WTC11 (cell line): Measurements from ENCODE around the gene NR0B2. TPM values are rescaled to one million over a fixed set of nuclear protein-coding genes. Genes with fewer than 3 reads are reported as not detected.

Source experiments
- ATAC-seq: fragments of 200-7000 bp; cut with Tn5 transposase; 2 replicates; pipeline ENCODE4 v1.10.0; 2021; ENCODE audit warnings: mild to moderate bottlenecking, moderate library complexity
- CTCF ChIA-PET: fragments of 300-600 bp; sonication (Branson Sonifier 250); formaldehyde crosslinking; loops from one replicate; lab custom pipeline; 2021; ENCODE audit warnings: antibody characterized with exemption; lab: Charles Lee
- POLR2A ChIA-PET: fragments of 350-600 bp; sonication (Branson Sonifier 250); formaldehyde crosslinking; loops from one replicate; lab custom pipeline; 2021; ENCODE audit warnings: antibody characterized with exemption; lab: Charles Lee
- DNase-seq: peaks from one replicate; pipeline ENCODE4 v3.0.0; 2021; ENCODE audit warnings: low spot score
- H3K27ac Mint-ChIP-seq: 2 replicates; pipeline ENCODE4 v1.8.0; 2021; ENCODE audit warnings: mixed read lengths
- H3K27me3 Mint-ChIP-seq: 2 replicates; pipeline ENCODE4 v1.8.0; 2021; ENCODE audit warnings: low read depth, mild to moderate bottlenecking, moderate library complexity, mixed read lengths
- H3K36me3 Mint-ChIP-seq: 2 replicates; pipeline ENCODE4 v1.8.0; 2021; ENCODE audit warnings: mixed read lengths
- H3K4me1 Mint-ChIP-seq: 2 replicates; pipeline ENCODE4 v1.8.0; 2022; ENCODE audit warnings: mixed read lengths
- H3K4me3 Mint-ChIP-seq: 2 replicates; pipeline ENCODE4 v1.8.0; 2021; ENCODE audit warnings: mild to moderate bottlenecking, moderate library complexity, mixed read lengths
- H3K9me3 Mint-ChIP-seq: 2 replicates; pipeline ENCODE4 v1.8.0; 2021; ENCODE audit warnings: mixed read lengths
- CBFB ChIP-seq: sonication (generic); formaldehyde crosslinking; IDR thresholded peaks from 2 replicates; pipeline ENCODE4 v1.8.1; 2022; ENCODE audit warnings: mild to moderate bottlenecking, low read depth, missing genetic modification reagents
- EMX1 ChIP-seq: fragments of 250-450 bp; sonication (Bioruptor Pico); IDR thresholded peaks from 2 replicates; pipeline ENCODE4 v1.8.0; 2021; ENCODE audit warnings: mild to moderate bottlenecking
- HMGA2 ChIP-seq: fragments of 250-450 bp; sonication (Bioruptor Pico); IDR thresholded peaks from 2 replicates; pipeline ENCODE4 v1.4.0; 2021; ENCODE audit warnings: mild to moderate bottlenecking, moderate library complexity
- MXD4 ChIP-seq: fragments of 250-450 bp; sonication (Bioruptor Pico); IDR thresholded peaks from 2 replicates; pipeline ENCODE4 v1.8.0; 2021; ENCODE audit warnings: mild to moderate bottlenecking, moderate library complexity, borderline replicate concordance
- MYBL2 ChIP-seq: sonication (generic); formaldehyde crosslinking; IDR thresholded peaks from 2 replicates; pipeline ENCODE4 v1.8.1; 2023; ENCODE audit warnings: mild to moderate bottlenecking, moderate library complexity, missing genetic modification reagents
- NFYB ChIP-seq: sonication (generic); formaldehyde crosslinking; conservative IDR thresholded peaks from 2 replicates; pipeline ENCODE4 v1.8.0; 2022; ENCODE audit warnings: low read depth, missing genetic modification reagents
- RELA ChIP-seq: sonication (generic); formaldehyde crosslinking; IDR thresholded peaks from 2 replicates; pipeline ENCODE4 v1.8.1; 2022; ENCODE audit warnings: missing genetic modification reagents, mild to moderate bottlenecking, borderline replicate concordance
- SMAD3 ChIP-seq: sonication (generic); formaldehyde crosslinking; IDR thresholded peaks from 2 replicates; pipeline ENCODE4 v1.8.0; 2022; ENCODE audit warnings: missing genetic modification reagents, mild to moderate bottlenecking, borderline replicate concordance
- TP53 ChIP-seq: sonication (generic); formaldehyde crosslinking; IDR thresholded peaks from 2 replicates; pipeline ENCODE4 v1.8.1; 2023; ENCODE audit warnings: mild to moderate bottlenecking, missing genetic modification reagents
- ZBTB21 ChIP-seq: sonication (generic); formaldehyde crosslinking; IDR thresholded peaks from 2 replicates; pipeline ENCODE4 v1.8.1; 2023; ENCODE audit warnings: mild to moderate bottlenecking, missing genetic modification reagents, borderline replicate concordance
- ZNF232 ChIP-seq: sonication (generic); formaldehyde crosslinking; IDR thresholded peaks from 2 replicates; pipeline ENCODE4 v1.8.0; 2022; ENCODE audit warnings: mild to moderate bottlenecking, missing genetic modification reagents
- ZNF263 ChIP-seq: sonication (generic); formaldehyde crosslinking; IDR thresholded peaks from 2 replicates; pipeline ENCODE4 v1.8.1; 2022; ENCODE audit warnings: low read depth, mild to moderate bottlenecking, moderate library complexity, missing genetic modification reagents
- total RNA-seq: library from RNA; stranded (reverse); gene quantifications from 3 replicates; pipeline ENCODE4 v1.2.3, GENCODE V29; 2021
- TF ChIP-seq, protein P1 (sequence below): sonication (generic); formaldehyde crosslinking; conservative IDR thresholded peaks from 2 replicates; pipeline ENCODE4 v1.8.1; 2022; ENCODE audit warnings: mild to moderate bottlenecking, missing genetic modification reagents
- TF ChIP-seq, protein P2 (sequence below): sonication (generic); formaldehyde crosslinking; IDR thresholded peaks from 2 replicates; pipeline ENCODE4 v1.8.0; 2023; ENCODE audit warnings: missing genetic modification reagents
- TF ChIP-seq, protein P3 (sequence below): fragments of 250-450 bp; sonication (Bioruptor Pico); IDR thresholded peaks from 2 replicates; pipeline ENCODE4 v1.9.0; 2021; ENCODE audit warnings: moderate library complexity, mild to moderate bottlenecking, inconsistent platforms, borderline replicate concordance
- TF ChIP-seq, protein P4 (sequence below): sonication (generic); formaldehyde crosslinking; IDR thresholded peaks from 2 replicates; pipeline ENCODE4 v1.8.1; 2022; ENCODE audit warnings: mild to moderate bottlenecking, missing genetic modification reagents, moderate library complexity, borderline replicate concordance
- TF ChIP-seq, protein P5 (sequence below): sonication (generic); formaldehyde crosslinking; IDR thresholded peaks from 2 replicates; pipeline ENCODE4 v1.8.1; 2022; ENCODE audit warnings: missing genetic modification reagents, borderline replicate concordance
- TF ChIP-seq, protein P6 (sequence below): fragments of 250-450 bp; sonication (Bioruptor Pico); IDR thresholded peaks from 2 replicates; pipeline ENCODE4 v1.9.0; 2021; ENCODE audit warnings: mild to moderate bottlenecking, borderline replicate concordance
- TF ChIP-seq, protein P7 (sequence below): sonication (generic); formaldehyde crosslinking; IDR thresholded peaks from 2 replicates; pipeline ENCODE4 v1.8.0; 2022; ENCODE audit warnings: mild to moderate bottlenecking, missing genetic modification reagents
- TF ChIP-seq, protein P8 (sequence below): fragments of 250-450 bp; sonication (Bioruptor Pico); IDR thresholded peaks from 2 replicates; pipeline ENCODE4 v2.1.2; 2022; ENCODE audit warnings: mild to moderate bottlenecking, moderate library complexity
- TF ChIP-seq, protein P9 (sequence below): sonication (generic); formaldehyde crosslinking; IDR thresholded peaks from 2 replicates; pipeline ENCODE4 v1.8.0; 2022; ENCODE audit warnings: mild to moderate bottlenecking, missing genetic modification reagents

NR0B2 gene
- total RNA-seq, 1 experiment from 2014 or later = not detected

DNA sequence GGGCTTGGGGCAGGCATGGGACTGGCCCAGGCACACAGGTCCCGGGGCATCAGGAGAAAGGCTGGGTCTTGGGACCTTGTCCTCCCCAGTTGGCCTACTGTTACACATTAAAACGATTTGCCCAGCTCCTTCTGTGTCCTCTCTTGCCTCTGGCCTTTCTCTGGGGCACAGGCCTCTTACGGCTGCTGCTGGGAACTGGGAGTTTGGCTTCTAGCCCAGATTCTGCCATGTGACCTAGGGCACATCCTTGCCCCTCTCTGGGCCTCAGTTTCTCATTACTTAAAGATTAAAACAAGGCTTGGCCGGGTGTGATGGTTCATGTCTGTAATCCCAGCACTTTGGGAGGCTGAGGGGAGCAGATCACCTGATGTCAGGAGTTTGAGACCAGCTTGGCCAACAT, 32.5 kb upstream of the NR0B2 start:
- Mint-ChIP-seq H3K27me3 (no peaks in the 10 kb centered on the region), H3K9me3 (no peaks in the 10 kb centered on the region), H3K27ac (no peak overlapping the region), H3K4me1 (no peaks in the 10 kb centered on the region), H3K36me3 (peaks cover 45% of the 10 kb centered on the region), H3K4me3 (no peak overlapping the region)
- ATAC-seq = no peak
- DNase-seq = no peak
- ChIA-PET POLR2A (interaction anchor here (0.6 kb wide), 1 partner anchor 11 kb away, joined by 4 read pairs; no protein-coding TSS in a partner anchor), CTCF (no interaction called here)
- TF ChIP-seq, protein P1, sequence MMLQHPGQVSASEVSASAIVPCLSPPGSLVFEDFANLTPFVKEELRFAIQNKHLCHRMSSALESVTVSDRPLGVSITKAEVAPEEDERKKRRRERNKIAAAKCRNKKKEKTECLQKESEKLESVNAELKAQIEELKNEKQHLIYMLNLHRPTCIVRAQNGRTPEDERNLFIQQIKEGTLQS = no peak
- TF ChIP-seq, protein P2, sequence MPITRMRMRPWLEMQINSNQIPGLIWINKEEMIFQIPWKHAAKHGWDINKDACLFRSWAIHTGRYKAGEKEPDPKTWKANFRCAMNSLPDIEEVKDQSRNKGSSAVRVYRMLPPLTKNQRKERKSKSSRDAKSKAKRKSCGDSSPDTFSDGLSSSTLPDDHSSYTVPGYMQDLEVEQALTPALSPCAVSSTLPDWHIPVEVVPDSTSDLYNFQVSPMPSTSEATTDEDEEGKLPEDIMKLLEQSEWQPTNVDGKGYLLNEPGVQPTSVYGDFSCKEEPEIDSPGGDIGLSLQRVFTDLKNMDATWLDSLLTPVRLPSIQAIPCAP (CRISPR knock-in tag) = no peak
- TF ChIP-seq EMX1 (CRISPR knock-in tag) (no peak), NFYB (CRISPR knock-in tag) (no peak), SMAD3 (CRISPR knock-in tag) (no peak), CBFB (no peak), RELA (no peak), MYBL2 (CRISPR knock-in tag) (no peak), ZNF232 (CRISPR knock-in tag) (no peak), HMGA2 (CRISPR knock-in tag) (no peak), ZNF263 (CRISPR knock-in tag) (no peak), MXD4 (CRISPR knock-in tag) (no peak)
- TF ChIP-seq, protein P3, sequence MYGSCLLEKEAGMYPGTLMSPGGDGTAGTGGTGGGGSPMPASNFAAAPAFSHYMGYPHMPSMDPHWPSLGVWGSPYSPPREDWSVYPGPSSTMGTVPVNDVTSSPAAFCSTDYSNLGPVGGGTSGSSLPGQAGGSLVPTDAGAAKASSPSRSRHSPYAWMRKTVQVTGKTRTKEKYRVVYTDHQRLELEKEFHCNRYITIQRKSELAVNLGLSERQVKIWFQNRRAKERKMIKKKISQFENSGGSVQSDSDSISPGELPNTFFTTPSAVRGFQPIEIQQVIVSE (CRISPR knock-in tag) = no peak
- TF ChIP-seq, protein P4, sequence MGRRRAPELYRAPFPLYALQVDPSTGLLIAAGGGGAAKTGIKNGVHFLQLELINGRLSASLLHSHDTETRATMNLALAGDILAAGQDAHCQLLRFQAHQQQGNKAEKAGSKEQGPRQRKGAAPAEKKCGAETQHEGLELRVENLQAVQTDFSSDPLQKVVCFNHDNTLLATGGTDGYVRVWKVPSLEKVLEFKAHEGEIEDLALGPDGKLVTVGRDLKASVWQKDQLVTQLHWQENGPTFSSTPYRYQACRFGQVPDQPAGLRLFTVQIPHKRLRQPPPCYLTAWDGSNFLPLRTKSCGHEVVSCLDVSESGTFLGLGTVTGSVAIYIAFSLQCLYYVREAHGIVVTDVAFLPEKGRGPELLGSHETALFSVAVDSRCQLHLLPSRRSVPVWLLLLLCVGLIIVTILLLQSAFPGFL (CRISPR knock-in tag) = no peak
- TF ChIP-seq, protein P5, sequence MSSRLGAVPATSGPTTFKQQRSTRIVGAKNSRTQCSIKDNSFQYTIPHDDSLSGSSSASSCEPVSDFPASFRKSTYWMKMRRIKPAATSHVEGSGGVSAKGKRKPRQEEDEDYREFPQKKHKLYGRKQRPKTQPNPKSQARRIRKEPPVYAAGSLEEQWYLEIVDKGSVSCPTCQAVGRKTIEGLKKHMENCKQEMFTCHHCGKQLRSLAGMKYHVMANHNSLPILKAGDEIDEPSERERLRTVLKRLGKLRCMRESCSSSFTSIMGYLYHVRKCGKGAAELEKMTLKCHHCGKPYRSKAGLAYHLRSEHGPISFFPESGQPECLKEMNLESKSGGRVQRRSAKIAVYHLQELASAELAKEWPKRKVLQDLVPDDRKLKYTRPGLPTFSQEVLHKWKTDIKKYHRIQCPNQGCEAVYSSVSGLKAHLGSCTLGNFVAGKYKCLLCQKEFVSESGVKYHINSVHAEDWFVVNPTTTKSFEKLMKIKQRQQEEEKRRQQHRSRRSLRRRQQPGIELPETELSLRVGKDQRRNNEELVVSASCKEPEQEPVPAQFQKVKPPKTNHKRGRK (CRISPR knock-in tag) = no peak

DNA sequence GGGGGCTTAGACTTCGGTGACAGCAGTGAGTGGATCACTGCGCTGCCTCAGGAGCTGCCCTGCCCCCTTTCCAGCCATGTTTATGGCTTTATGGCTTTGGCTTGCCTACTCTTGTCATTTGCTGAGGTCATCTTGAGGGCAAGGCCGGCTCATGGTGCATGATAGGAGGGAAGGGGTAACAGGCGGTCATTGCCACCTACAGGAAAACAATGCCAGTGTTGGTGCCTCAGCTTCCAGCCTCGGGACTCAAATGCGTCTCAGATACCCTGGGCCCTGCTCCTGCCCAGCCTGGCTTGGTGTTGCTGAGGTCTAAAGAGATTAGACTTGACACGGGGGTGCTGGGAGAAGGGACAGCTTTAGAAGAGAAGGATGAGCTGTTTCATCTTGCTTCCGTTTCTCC, 32.0 kb upstream of the NR0B2 start:
- POLR2A ChIA-PET = no interaction called here
- TF ChIP-seq, protein P6, sequence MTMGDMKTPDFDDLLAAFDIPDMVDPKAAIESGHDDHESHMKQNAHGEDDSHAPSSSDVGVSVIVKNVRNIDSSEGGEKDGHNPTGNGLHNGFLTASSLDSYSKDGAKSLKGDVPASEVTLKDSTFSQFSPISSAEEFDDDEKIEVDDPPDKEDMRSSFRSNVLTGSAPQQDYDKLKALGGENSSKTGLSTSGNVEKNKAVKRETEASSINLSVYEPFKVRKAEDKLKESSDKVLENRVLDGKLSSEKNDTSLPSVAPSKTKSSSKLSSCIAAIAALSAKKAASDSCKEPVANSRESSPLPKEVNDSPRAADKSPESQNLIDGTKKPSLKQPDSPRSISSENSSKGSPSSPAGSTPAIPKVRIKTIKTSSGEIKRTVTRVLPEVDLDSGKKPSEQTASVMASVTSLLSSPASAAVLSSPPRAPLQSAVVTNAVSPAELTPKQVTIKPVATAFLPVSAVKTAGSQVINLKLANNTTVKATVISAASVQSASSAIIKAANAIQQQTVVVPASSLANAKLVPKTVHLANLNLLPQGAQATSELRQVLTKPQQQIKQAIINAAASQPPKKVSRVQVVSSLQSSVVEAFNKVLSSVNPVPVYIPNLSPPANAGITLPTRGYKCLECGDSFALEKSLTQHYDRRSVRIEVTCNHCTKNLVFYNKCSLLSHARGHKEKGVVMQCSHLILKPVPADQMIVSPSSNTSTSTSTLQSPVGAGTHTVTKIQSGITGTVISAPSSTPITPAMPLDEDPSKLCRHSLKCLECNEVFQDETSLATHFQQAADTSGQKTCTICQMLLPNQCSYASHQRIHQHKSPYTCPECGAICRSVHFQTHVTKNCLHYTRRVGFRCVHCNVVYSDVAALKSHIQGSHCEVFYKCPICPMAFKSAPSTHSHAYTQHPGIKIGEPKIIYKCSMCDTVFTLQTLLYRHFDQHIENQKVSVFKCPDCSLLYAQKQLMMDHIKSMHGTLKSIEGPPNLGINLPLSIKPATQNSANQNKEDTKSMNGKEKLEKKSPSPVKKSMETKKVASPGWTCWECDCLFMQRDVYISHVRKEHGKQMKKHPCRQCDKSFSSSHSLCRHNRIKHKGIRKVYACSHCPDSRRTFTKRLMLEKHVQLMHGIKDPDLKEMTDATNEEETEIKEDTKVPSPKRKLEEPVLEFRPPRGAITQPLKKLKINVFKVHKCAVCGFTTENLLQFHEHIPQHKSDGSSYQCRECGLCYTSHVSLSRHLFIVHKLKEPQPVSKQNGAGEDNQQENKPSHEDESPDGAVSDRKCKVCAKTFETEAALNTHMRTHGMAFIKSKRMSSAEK (CRISPR knock-in tag) = no peak
- TF ChIP-seq, protein P7, sequence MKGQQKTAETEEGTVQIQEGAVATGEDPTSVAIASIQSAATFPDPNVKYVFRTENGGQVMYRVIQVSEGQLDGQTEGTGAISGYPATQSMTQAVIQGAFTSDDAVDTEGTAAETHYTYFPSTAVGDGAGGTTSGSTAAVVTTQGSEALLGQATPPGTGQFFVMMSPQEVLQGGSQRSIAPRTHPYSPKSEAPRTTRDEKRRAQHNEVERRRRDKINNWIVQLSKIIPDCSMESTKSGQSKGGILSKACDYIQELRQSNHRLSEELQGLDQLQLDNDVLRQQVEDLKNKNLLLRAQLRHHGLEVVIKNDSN (CRISPR knock-in tag) = no peak
- no peak for TF ChIP-seq TP53 (CRISPR knock-in tag)
- TF ChIP-seq, protein P8, sequence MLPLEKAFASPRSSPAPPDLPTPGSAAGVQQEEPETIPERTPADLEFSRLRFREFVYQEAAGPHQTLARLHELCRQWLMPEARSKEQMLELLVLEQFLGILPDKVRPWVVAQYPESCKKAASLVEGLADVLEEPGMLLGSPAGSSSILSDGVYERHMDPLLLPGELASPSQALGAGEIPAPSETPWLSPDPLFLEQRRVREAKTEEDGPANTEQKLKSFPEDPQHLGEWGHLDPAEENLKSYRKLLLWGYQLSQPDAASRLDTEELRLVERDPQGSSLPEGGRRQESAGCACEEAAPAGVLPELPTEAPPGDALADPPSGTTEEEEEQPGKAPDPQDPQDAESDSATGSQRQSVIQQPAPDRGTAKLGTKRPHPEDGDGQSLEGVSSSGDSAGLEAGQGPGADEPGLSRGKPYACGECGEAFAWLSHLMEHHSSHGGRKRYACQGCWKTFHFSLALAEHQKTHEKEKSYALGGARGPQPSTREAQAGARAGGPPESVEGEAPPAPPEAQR (CRISPR knock-in tag) = no peak
- TF ChIP-seq ZBTB21 = no peak
- TF ChIP-seq, protein P3 (CRISPR knock-in tag) = no peak
- TF ChIP-seq, protein P9, sequence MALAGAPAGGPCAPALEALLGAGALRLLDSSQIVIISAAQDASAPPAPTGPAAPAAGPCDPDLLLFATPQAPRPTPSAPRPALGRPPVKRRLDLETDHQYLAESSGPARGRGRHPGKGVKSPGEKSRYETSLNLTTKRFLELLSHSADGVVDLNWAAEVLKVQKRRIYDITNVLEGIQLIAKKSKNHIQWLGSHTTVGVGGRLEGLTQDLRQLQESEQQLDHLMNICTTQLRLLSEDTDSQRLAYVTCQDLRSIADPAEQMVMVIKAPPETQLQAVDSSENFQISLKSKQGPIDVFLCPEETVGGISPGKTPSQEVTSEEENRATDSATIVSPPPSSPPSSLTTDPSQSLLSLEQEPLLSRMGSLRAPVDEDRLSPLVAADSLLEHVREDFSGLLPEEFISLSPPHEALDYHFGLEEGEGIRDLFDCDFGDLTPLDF (CRISPR knock-in tag) = no peak
- no peak for TF ChIP-seq CBFB
- no peak for TF ChIP-seq MXD4 (CRISPR knock-in tag)

More for the DNA sequence above, 32.0 kb upstream of the NR0B2 start:
- H3K9me3 Mint-ChIP-seq = no peaks in the 10 kb centered on the region
- H3K36me3 Mint-ChIP-seq = peaks cover 47% of the 10 kb centered on the region
- DNase-seq (no peak), ATAC-seq (no peak)
- H3K27ac Mint-ChIP-seq = no peak overlapping the region
- H3K4me1 Mint-ChIP-seq = no peaks in the 10 kb centered on the region
- no peak overlapping the region for H3K4me3 Mint-ChIP-seq
- H3K27me3 Mint-ChIP-seq = no peaks in the 10 kb centered on the region
- CTCF ChIA-PET = no interaction called here
